IMR-90 (cell line): ENCODE measurements around the gene SYNE1.

Experiments used
- POLR2A ChIP-seq: IDR thresholded peaks from 2 replicates; pipeline ENCODE4 v1.6.1; 2012; ENCODE audit warnings: mild to moderate bottlenecking, low read depth, low read length
- TF ChIP-seq, protein P1 (sequence below): conservative IDR thresholded peaks from 2 replicates; pipeline ENCODE4 v1.5.1; 2012; ENCODE audit warnings: mild to moderate bottlenecking, low read depth, low read length, improper control_type of control experiment

DNA sequence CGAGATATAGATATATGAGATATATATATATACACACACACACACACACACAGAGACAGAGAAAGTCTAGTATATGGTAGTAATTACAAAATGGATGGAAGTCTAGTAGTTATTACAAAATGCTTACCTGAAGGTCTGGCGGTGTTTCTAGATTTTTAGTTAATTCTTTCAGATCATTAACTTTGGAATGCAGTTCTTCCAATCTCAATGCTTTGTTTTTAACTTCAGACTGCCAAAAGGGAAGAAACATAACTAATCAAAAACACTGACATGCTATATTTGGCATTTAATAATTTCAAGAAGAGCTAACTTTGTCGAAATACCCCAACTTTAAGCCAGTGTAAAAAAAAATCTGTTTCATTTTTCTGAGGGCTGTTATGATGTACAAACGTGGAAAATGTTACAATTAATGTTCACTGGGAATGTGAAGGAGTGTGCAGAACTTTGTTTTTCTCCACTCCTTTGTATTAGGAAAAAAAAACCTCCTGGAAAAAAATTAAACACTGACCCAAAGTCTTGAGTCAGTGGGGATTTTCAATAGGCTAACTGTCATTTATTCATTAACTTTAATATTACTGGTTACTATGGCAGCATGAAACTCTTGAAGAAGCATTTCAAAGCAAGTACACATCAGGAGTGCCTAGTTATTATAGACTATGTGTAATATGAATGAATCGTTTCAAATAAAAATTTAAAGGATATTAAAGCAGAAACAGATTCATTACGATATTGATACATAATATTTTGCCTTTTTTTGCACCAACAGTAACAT is 232.9 kb downstream of the SYNE1 start:
- TF ChIP-seq, protein P1, sequence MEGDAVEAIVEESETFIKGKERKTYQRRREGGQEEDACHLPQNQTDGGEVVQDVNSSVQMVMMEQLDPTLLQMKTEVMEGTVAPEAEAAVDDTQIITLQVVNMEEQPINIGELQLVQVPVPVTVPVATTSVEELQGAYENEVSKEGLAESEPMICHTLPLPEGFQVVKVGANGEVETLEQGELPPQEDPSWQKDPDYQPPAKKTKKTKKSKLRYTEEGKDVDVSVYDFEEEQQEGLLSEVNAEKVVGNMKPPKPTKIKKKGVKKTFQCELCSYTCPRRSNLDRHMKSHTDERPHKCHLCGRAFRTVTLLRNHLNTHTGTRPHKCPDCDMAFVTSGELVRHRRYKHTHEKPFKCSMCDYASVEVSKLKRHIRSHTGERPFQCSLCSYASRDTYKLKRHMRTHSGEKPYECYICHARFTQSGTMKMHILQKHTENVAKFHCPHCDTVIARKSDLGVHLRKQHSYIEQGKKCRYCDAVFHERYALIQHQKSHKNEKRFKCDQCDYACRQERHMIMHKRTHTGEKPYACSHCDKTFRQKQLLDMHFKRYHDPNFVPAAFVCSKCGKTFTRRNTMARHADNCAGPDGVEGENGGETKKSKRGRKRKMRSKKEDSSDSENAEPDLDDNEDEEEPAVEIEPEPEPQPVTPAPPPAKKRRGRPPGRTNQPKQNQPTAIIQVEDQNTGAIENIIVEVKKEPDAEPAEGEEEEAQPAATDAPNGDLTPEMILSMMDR: no peak
- TF ChIP-seq POLR2A: no peak
